Lower lobe of right lung (tissue), 2 donors: ENCODE results near the gene RPS6KA2. TPM values are rescaled to one million over a fixed set of nuclear protein-coding genes. Genes with fewer than 3 reads are reported as not detected.

Source experiments
- ATAC-seq, 2 donors: fragments of 200-7000 bp; cut with Tn5 transposase; one replicate each; pipeline ENCODE4 v1.9.1; 2020 to 2022; ENCODE audit warnings: mild to moderate bottlenecking in 2 of 2, moderate library complexity in 2 of 2
- DNase-seq: peaks from one replicate; pipeline ENCODE4 v3.0.0-alpha.2; 2020
- H3K27ac ChIP-seq: fragments of 200-600 bp; one replicate; pipeline ENCODE4 v1.8.0; 2022
- H3K27me3 ChIP-seq: fragments of 200-600 bp; one replicate; pipeline ENCODE4 v1.8.0; 2022; ENCODE audit warnings: low read depth
- H3K36me3 ChIP-seq: fragments of 200-600 bp; one replicate; pipeline ENCODE4 v1.8.0; 2022; ENCODE audit warnings: mild to moderate bottlenecking
- H3K4me1 ChIP-seq: fragments of 200-600 bp; one replicate; pipeline ENCODE4 v1.8.0; 2022
- H3K4me3 ChIP-seq: fragments of 200-600 bp; one replicate; pipeline ENCODE4 v1.8.0; 2022; ENCODE audit warnings: mild to moderate bottlenecking
- H3K9me3 ChIP-seq: fragments of 200-600 bp; one replicate; pipeline ENCODE4 v1.8.0; 2022
- intact Hi-C: fragments of 100-400 bp; cut with DNase I; formaldehyde crosslinking; loops from one replicate; pipeline ENCODE4 v1.11.0; 2022
- total RNA-seq: library from RNA; stranded (reverse); fragmentation: NEBNext Ultra II Directional; extraction: Animal tissue kit (Norgen Biotek cat#: 25700); gene quantifications from one replicate; pipeline ENCODE4 v1.2.1, GENCODE V29; 2021
- TF ChIP-seq, protein P1 (sequence below): fragments of 200-600 bp; IDR thresholded peaks from one replicate; pipeline ENCODE4 v1.8.0; 2022; ENCODE audit warnings: antibody characterized with exemption, mild to moderate bottlenecking
- donor health status: DM: no; HTN: yes; CAD: no; lungs with severe emphysema.

Gene RPS6KA2
- total RNA-seq, 1 donor from 2014 or later: 102 TPM

DNA sequence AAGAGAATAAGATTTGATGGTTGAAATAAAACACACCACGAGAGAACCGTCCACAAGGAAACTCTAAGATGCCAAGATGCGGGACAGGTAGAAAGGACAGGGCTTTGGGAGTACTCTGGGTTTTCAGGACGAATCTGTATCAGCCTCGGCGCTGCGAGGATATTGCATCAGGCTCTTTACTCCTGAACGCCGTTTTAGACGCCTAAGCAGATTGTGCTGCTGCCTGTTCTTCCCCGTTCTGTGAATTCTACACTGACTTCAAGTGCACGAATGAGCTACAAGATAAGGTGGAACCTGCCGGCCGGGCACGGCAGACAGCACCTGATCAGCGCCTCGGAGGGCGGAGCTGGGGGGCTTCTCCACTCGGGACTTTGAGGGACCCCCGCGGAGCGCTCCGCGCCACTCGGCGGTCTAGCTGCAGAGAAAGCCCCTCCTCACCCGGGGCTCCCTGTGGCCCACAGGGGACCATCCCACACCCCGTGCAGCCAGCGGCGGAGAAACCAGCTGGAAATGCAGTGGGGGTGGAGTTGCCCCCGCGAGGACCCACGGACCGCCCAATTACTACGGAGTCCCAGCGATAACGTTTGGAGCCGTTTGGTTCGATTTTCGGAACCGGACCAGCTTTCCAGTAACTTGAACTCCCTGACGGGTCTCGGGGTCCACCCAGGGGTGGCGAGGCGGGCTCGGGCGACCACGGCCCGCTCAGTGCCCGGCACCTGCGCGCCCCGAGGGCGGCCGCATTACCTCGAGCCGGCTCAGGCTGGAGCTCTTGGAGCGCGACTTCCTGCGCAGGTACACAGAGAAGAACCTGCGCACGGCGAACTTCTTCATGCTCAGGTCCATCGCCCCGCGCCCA lies 646 bp downstream of the RPS6KA2 start:
- intact Hi-C loops: loop anchor here (10.0 kb wide), 1 partner anchor 72 kb away; no protein-coding TSS in a partner anchor
- H3K4me3 ChIP-seq: peak overlapping the region; percentile 82
- peak overlapping the region; percentile 92 for H3K27ac ChIP-seq
- TF ChIP-seq, protein P1, sequence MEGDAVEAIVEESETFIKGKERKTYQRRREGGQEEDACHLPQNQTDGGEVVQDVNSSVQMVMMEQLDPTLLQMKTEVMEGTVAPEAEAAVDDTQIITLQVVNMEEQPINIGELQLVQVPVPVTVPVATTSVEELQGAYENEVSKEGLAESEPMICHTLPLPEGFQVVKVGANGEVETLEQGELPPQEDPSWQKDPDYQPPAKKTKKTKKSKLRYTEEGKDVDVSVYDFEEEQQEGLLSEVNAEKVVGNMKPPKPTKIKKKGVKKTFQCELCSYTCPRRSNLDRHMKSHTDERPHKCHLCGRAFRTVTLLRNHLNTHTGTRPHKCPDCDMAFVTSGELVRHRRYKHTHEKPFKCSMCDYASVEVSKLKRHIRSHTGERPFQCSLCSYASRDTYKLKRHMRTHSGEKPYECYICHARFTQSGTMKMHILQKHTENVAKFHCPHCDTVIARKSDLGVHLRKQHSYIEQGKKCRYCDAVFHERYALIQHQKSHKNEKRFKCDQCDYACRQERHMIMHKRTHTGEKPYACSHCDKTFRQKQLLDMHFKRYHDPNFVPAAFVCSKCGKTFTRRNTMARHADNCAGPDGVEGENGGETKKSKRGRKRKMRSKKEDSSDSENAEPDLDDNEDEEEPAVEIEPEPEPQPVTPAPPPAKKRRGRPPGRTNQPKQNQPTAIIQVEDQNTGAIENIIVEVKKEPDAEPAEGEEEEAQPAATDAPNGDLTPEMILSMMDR: no peak
- DNase-seq (peak; percentile 64), ATAC-seq (peak in 1 of 2 donors; percentile 3)
- no peaks in the 10 kb centered on the region for H3K27me3 ChIP-seq
- H3K9me3 ChIP-seq: no peaks in the 10 kb centered on the region
- no peaks in the 10 kb centered on the region for H3K36me3 ChIP-seq
- H3K4me1 ChIP-seq: peaks cover 54% of the 10 kb centered on the region

DNA sequence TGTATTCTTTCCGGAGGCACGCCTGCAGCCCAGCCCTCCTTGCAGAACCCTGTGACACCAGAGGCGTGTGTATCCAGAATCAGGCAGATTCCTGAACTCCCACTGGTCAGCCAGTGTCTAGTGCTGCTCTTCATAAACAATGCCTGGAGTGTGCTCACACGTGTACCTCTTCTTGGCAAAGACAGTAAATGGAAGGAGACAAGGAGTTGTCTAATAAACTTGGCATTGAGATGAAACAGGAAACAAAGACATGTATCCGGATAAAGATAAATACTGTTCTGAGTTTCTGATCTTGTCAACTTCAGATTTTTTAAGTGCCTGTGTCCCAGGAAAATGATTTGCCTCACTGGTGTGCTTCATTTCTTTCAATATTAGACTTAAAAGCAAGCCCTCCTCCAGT lies 1.7 kb downstream of the RPS6KA2 start:
- Histone ChIP-seq H3K4me1 (peaks cover 59% of the 10 kb centered on the region), H3K9me3 (no peaks in the 10 kb centered on the region), H3K4me3 (peak overlapping the region; percentile 82), H3K27ac (peak overlapping the region; percentile 92), H3K27me3 (no peaks in the 10 kb centered on the region), H3K36me3 (no peaks in the 10 kb centered on the region)
- no peak for DNase-seq
- intact Hi-C loops: loop anchor here (10.0 kb wide), 1 partner anchor 71 kb away; no protein-coding TSS in a partner anchor
- TF ChIP-seq, protein P1: no peak
- no peak for ATAC-seq

DNA sequence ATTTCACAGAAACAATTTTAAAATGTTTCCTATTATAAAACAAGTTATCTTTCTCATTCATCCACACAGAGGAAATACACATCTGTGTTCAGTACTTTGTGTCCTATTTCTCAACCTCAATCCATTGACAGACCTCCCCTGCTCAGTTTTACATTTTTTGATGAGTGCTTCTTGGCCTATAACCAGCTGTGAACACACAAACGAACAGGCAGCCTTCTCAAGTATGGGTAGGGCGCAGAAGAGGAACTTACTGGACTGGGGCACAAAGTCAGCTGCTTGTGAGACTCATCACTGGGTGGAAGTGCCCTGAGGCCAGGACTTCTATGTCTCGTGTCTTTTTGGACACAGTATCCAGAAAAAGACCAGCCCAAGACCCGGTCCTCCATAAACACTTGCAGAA lies 2.8 kb downstream of the RPS6KA2 start:
- peaks cover 68% of the 10 kb centered on the region for H3K4me1 ChIP-seq
- no peaks in the 10 kb centered on the region for H3K36me3 ChIP-seq
- H3K27ac ChIP-seq: peak overlapping the region; percentile 76
- no peaks in the 10 kb centered on the region for H3K9me3 ChIP-seq
- H3K27me3 ChIP-seq: no peaks in the 10 kb centered on the region
- intact Hi-C loops: loop anchor here (10.0 kb wide), 1 partner anchor 69 kb away; no protein-coding TSS in a partner anchor
- ATAC-seq: peak; percentile 13 to 41
- TF ChIP-seq, protein P1: no peak
- peak overlapping the region; percentile 1 for H3K4me3 ChIP-seq
- peak; percentile 70 for DNase-seq

DNA sequence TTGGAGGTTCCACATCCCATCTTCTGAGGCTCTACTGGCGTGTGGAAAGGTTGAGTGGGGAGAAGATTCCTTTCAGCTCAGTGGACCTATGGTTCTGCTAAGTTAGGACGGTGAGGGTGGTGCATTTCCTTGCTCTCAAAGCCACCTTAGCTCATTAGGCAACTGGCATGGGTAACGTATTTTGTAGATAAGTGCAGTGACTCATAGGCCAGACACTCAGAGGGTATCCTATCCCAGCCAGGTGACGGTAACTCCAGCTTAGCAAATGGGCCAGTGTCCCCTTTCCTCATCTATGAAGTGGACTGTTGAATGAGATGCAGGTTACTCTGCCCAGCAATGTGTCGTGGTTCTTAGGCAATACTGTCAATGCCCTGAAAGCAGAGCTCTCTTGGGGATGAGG lies 3.7 kb downstream of the RPS6KA2 start:
- Histone ChIP-seq H3K9me3 (no peaks in the 10 kb centered on the region), H3K36me3 (peaks cover 5% of the 10 kb centered on the region), H3K27me3 (no peaks in the 10 kb centered on the region), H3K4me3 (peak overlapping the region; percentile 5), H3K27ac (peak overlapping the region; percentile 76), H3K4me1 (peaks cover 70% of the 10 kb centered on the region)
- DNase-seq (no peak), ATAC-seq (peak; percentile 0 to 24)
- intact Hi-C loops: loop anchor here (10.0 kb wide), 1 partner anchor 69 kb away; no protein-coding TSS in a partner anchor
- TF ChIP-seq, protein P1: no peak

DNA sequence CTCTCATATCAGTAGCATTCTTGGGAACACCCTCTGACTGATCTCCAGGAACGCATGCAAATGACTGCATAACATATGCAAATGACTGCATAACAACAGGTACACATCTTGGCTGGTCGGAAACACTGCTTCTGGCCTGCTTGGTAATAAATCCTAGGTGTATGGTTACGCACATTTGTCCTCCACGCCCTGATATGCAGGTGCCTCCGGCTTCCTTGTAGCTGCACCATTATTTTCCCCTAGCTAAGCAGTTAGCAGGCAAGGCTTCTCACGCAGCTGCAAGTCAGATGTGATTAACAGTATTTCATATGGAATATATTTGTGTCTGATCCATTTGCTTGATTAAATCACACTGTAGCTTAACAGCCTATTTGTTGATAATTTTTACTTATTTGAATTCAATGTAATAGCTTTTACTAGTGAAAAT lies 5.9 kb downstream of the RPS6KA2 start:
- DNase-seq (no peak), ATAC-seq (no peak)
- Histone ChIP-seq H3K27ac (peak overlapping the region; percentile 74), H3K9me3 (no peaks in the 10 kb centered on the region), H3K4me1 (peaks cover 88% of the 10 kb centered on the region), H3K27me3 (no peaks in the 10 kb centered on the region), H3K4me3 (no peak overlapping the region), H3K36me3 (peaks cover 16% of the 10 kb centered on the region)
- TF ChIP-seq, protein P1: no peak
- intact Hi-C loops: loop anchor here (10.0 kb wide), 1 partner anchor 66 kb away; no protein-coding TSS in a partner anchor
